Suppressor macrophage (primary cell): ENCODE data around the gene C19orf44.

Experiments
- DNase-seq, 4 experiments: peaks; one replicate each; pipeline ENCODE4 v3.0.0-alpha.2; 2020 to 2022

The C19orf44 gene

DNA sequence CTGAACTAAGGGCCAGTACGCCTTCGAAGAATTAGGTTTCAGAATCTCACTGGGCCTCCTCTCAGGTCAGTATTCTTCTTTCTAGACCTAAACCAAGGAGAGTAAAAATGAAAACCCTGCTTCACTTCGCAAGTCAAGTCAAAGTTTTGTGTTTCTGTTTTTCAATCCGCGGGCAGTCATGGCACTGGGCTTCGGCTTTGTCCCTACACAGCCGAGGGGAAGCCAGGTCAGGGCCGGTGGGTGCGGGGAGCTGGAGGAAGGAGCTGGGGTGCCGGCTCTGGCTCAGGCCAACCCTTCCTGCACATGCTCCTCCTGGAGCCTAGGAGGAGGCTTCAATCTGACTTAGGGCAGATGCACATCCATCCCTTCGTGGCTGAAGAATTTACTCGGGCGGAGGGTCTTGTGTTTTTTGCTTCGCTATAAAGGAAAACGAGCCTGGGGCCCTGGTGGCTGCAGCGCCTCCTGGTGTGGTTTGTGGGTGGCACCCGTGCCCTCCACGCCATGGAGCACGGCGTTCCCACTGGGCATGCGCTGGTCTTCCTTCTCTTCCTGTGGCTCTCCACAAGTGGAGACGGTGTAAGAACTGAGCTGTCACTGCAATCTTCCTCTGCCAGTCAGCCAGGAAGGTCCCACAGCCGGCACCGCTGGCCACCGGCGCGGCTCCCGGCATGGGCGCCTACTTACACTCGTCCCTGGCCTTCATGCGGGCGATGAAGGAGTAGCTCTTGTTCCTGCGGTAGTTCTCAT, 22.5 kb downstream of the C19orf44 start:
- DNase-seq, result no peak

GRCh38 chr19:16519230-16519687, 23.1 kb downstream of the C19orf44 start:
- no peak for DNase-seq

- no peak for DNase-seq
These were observed 24.1 kb downstream of the C19orf44 start for GRCh38 chr19:16520074-16520973.

- DNase-seq, result no peak
These were observed 24.9 kb downstream of the C19orf44 start for GRCh38 chr19:16520986-16521624.

GRCh38 chr19:16521715-16522289, 25.6 kb downstream of the C19orf44 start:
- DNase-seq, result no peak

- DNase-seq, result no peak
These were observed 26.6 kb downstream of the C19orf44 start for GRCh38 chr19:16522559-16523377.

- no peak for DNase-seq
These were observed 29.0 kb downstream of the C19orf44 start for GRCh38 chr19:16524991-16525734.

DNA sequence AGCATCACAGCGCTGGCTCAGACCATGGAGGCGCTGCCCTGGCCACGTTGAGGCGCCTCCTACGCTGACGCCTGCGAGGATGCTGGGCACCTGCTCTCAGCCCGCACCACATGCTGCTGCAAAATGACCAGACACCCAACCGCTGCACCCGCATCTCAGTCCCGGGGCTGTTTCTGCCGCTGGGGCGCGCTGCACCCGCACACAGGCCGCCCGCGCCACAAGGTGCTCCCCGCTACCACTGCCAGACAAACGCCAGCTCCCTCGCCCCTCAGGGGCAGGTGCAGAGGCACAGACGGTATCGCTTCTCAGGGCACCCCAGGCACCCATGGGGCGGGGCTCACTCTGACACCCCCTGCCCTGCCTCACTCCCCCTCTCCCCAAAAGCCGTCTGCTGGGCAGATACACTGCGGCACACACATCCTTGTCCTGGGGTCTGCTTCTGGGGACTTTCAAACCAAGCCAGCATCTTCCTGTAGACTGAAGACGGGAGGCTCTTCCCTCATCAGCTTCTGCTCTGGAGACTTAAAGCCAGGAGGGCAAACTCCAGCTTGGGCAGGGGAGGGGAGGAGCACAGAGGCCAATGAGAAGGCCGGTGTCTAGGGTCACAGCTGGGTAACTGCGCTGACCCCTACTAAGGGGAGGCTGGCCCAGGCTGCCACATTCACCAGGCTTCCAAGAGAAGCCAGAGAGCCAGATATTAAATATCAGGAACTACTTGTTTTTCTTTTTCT, 29.7 kb downstream of the C19orf44 start:
- no peak for DNase-seq

DNA sequence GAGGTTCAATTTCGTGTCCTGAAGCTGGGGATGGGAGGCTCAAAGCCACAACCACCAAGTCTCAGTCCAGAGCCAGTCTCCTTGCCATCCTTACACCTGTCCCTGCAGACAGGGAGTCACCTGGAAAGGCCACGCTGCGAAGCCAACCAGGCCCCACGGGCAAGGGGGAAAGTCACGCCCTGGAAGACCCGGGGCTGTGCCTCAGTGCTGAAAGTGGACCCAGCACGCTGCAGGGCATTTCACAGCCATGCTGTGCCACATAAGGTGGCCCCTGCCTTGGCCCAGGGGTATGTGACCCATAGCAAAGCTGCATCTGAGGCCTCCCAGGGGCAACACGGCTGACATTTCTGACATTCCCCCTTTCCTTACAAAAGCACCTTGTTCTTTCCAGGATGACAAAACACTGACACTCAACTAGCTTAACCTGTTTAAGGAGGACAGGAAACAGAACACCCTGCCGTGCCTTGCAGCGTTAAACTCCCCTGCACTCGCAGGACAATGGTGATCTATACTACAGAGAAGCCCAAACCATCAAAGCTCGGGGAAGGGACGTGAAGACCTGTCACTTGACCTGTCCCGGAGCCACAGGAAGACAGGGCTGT, 31.2 kb downstream of the C19orf44 start:
- DNase-seq, result no peak

DNA sequence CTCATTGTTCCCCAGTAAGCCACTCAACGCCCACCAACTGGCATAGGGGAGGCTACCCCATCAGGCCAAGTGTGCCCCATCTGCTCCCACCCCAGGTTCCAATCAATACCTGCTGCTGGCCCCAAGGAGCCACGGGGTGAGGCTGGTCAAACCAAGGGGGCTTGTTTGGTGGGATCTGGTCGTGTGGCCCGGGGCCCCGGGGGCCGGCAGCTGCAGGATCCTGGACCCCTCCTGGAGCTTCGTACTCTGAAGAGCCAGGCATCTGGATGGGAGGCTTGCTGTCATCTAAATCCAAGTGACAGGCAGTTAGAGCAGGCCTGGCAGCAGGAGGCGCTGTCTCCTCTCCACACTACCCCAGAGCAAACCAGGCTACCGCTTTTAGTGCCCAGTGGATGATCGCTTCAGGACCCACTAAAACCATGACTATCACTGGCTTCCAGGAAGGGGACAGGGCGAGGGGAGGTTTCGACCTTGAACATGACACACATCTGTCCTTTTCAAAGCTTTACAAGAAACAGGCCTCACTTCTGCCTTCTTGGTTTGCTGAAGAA, 31.9 kb downstream of the C19orf44 start:
- peak; percentile 25 to 54 (median 34) for DNase-seq

- DNase-seq, result no peak
These were observed 33.4 kb downstream of the C19orf44 start for GRCh38 chr19:16529466-16530144.

DNA sequence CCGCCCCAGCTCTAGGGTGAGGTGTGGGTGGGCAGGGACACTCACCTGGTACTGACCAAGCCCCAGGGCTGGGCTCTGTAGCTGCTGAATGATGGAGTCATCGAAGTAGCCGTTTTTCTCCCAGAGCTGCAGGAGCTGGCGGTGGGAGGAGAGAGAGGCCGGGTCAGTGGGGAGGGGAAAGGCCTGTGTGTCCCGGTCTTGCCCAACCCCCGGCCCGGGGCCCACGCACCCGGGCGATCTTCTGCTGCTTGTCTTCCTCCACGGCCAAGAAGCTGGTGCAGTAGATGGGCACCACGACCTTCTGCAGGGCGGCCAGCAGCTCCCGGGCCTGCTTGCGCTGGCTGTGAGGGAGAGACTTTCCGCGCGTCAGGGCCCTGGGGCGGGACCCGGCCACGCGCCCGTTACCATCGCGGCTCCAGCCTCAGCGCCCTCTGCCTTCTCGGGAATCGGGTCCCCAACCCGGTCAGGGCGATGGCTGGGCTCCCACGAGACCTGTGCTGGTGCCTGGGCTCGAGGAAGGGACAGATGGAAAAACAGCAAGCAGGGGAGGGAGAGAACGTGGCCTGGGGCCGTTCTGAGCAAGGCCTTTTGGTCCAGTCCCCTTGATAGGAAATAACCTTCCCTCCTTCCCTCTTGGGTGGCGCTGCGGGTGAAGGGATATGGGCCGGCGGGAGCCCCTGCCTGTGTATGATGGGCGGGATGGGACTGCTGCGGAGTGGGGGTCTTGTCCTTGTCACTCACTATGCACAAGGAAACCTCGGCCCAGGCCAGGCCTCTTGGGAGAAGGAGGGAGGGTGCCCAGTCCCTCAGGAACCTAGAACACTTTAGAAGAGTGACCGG, 34.6 kb downstream of the C19orf44 start:
- DNase-seq, result no peak

- DNase-seq, result no peak
These were observed 35.1 kb downstream of the C19orf44 start for GRCh38 chr19:16531380-16531669.

GRCh38 chr19:16532440-16533234, 36.4 kb downstream of the C19orf44 start:
- no peak for DNase-seq

DNA sequence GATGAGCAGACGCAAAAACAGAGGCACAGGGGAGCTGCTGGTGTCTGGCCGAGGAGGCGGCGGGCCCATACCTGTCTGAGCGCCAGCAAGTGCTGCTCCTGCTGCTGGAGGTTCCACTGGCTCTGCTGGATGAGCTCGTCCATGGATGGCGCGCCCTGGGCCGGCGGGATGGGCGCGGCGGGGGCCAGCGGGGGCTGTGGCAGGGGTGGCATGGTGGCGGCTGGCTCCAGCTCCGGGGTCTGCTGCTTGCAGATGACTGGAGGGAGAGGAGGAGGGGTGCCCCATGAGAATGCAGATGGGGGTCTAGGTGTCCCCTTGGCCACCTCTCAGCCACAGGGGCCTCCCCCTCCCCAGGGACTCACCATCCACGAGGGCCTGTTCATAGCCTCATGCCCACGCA, 39.2 kb downstream of the C19orf44 start:
- no peak for DNase-seq

DNA sequence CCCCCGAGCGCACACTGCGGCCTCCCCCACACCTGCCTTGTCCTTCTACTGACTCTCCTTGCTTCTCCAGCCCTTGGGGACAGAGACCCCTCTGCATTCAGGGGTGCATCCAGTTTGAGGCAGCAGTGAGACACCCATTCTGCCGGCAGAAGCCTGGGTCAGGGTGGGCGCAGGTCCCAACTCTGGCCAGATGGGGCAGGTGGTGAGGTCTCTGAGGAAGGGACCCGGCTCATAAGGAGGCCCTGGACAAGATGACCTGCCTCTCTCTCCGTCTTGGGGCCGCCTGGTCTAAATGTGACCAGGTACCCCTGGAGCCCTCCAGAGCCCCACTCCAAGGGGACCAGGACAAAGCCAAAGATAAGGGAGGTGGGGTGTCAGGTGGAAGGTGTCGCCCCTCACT, 39.9 kb downstream of the C19orf44 start:
- no peak for DNase-seq

- DNase-seq, result no peak
These were observed 40.9 kb downstream of the C19orf44 start for GRCh38 chr19:16537111-16537510.

DNA sequence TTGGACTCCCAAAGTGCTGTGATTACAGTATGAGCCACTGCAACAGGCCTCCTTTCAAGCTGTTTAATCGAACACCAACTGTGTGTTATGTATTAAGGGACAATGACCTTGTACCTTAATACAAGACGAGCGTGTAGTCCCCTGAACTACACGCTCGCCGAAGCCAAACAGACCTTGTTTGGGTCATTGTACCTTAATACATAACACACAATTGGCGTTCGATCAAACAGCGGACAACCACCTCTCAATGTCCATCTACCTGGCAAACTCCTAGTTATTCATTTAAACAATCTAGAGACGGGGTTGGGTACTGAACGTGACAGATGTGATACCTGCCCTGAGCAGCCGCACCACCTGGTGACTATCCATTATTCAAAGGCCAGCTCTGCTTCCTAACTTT, 44.8 kb downstream of the C19orf44 start:
- DNase-seq, result no peak
